ENCODE results near the gene CDKN2AIPNL.

DNA sequence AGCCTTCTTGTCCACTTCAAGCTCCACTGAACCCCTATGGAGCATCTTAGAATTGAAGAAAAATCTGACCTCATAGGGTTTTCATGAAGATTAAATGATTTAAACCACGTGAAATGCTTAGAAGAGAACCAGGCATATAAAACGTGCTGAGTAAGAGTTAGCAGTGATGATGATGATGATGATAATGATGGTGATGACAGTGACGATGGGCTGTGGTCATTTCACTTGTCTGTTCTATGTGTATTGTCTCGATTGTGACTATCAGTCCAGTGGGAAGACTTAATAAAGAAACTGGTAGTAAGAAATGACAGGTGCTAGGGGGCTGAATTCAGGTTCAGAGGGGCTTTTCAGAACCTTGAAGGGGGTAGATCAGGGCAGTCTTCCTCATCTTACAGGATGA lies 45.1 kb upstream of the CDKN2AIPNL start:
- no peak for TF ChIP-seq EZH2phosphoT487 (IDR thresholded peaks at IDR 0.05; ENCODE audit: borderline replicate concordance, low read depth)
- TF ChIP-seq, protein P1, sequence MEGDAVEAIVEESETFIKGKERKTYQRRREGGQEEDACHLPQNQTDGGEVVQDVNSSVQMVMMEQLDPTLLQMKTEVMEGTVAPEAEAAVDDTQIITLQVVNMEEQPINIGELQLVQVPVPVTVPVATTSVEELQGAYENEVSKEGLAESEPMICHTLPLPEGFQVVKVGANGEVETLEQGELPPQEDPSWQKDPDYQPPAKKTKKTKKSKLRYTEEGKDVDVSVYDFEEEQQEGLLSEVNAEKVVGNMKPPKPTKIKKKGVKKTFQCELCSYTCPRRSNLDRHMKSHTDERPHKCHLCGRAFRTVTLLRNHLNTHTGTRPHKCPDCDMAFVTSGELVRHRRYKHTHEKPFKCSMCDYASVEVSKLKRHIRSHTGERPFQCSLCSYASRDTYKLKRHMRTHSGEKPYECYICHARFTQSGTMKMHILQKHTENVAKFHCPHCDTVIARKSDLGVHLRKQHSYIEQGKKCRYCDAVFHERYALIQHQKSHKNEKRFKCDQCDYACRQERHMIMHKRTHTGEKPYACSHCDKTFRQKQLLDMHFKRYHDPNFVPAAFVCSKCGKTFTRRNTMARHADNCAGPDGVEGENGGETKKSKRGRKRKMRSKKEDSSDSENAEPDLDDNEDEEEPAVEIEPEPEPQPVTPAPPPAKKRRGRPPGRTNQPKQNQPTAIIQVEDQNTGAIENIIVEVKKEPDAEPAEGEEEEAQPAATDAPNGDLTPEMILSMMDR (IDR thresholded peaks at IDR 0.05): no peak
- TF ChIP-seq, protein P2, sequence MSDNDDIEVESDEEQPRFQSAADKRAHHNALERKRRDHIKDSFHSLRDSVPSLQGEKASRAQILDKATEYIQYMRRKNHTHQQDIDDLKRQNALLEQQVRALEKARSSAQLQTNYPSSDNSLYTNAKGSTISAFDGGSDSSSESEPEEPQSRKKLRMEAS (IDR thresholded peaks at IDR 0.05; ENCODE audit: low read depth): no peak
- TF ChIP-seq TCF12 (IDR thresholded peaks at IDR 0.05): no peak

Data from SK-N-SH (cell line).